Stimulated activated CD8-positive, alpha-beta memory T cell treated with anti-CD3 and anti-CD28 coated beads, Interleukin-12 subunit alpha, Interleukin-12 subunit beta, amount 100 ng/mL, for 4 hours (primary cell): Measurements from ENCODE around the gene CCDC110.

Experiments
- DNase-seq: peaks from one replicate; pipeline ENCODE4 v3.0.0-alpha.2; 2020; ENCODE audit warnings: low read depth

Gene CCDC110

GRCh38 chr4:185421366-185422124 is 50.0 kb downstream of the CCDC110 start:
- DNase-seq: no peak

GRCh38 chr4:185416955-185417354 is 54.6 kb downstream of the CCDC110 start:
- DNase-seq: no peak

- DNase-seq: no peak
These were observed 59.1 kb downstream of the CCDC110 start for GRCh38 chr4:185412412-185412811.

- DNase-seq: no peak
These were observed 59.7 kb downstream of the CCDC110 start for GRCh38 chr4:185411849-185412248.

- DNase-seq: no peak
These were observed 63.1 kb downstream of the CCDC110 start for GRCh38 chr4:185408432-185408831.

- no peak for DNase-seq
These were observed 66.1 kb downstream of the CCDC110 start for GRCh38 chr4:185405296-185405999.

GRCh38 chr4:185404031-185404430 is 67.5 kb downstream of the CCDC110 start:
- no peak for DNase-seq

GRCh38 chr4:185399466-185399865 is 72.1 kb downstream of the CCDC110 start:
- no peak for DNase-seq

GRCh38 chr4:185398618-185399017 is 72.9 kb downstream of the CCDC110 start:
- DNase-seq: no peak

- no peak for DNase-seq
These were observed 74.7 kb downstream of the CCDC110 start, which contains the start of gene ANKRD37 for GRCh38 chr4:185396724-185397385. Gene ANKRD37 (plus strand): TSS chr4:185396841. CDS start chr4:185396924, 83 bp downstream.

- peak; percentile 97 for DNase-seq
These were observed 75.4 kb downstream of the CCDC110 start for GRCh38 chr4:185395956-185396723.

GRCh38 chr4:185395238-185395955 is 76.1 kb downstream of the CCDC110 start, which contains the start of gene LRP2BP:
Gene LRP2BP (minus strand): TSS chr4:185395924. CDS start chr4:185378186, 17,738 bp downstream.
- no peak for DNase-seq
